Caco-2 (cell line): ENCODE results near the gene FOLR3. TPM values are rescaled to one million over a fixed set of nuclear protein-coding genes. Genes with fewer than 3 reads are reported as not detected.
A peak's percentile ranks its signal among the peaks of the same experiment; 100 is the strongest.
"Not testable (repeated sequence)": the region's sequence is repeated elsewhere in the genome, so short reads cannot be mapped to it uniquely, and the experiment has no call there.

Experiments
- Bru-seq: library from RNA; stranded (reverse); fragments of 400-500 nt; gene quantifications from one replicate; lab custom pipeline; 2021; lab: Mats Ljungman, UMichigan
- BruChase-seq, 2 experiments: library from RNA; stranded (reverse); fragments of 400-500 nt; gene quantifications; one replicate each; lab custom pipeline; 2021; lab: Mats Ljungman, UMichigan
- BruUV-seq: library from RNA; stranded (reverse); fragments of 400-500 nt; replicated peaks from 2 replicates; lab custom pipeline; 2021; lab: Mats Ljungman, UMichigan
- CTCF ChIA-PET: fragments of 300-600 bp; sonication (Branson Sonifier 250); formaldehyde crosslinking; loops from one replicate; lab custom pipeline; 2022; ENCODE audit warnings: antibody characterized with exemption; lab: Charles Lee
- POLR2A ChIA-PET: fragments of 300-600 bp; sonication (Branson Sonifier 250); formaldehyde crosslinking; loops from one replicate; lab custom pipeline; 2022; ENCODE audit warnings: antibody characterized with exemption; lab: Charles Lee
- DNase-seq, 2 experiments: peaks; one replicate each; pipeline versions ENCODE4 v3.0.0 to v3.0.0-alpha.2; 2020 to 2022
- H3K27me3 ChIP-seq: replicated peaks from 2 replicates; pipeline ENCODE4 v1.6.0; 2011; ENCODE audit warnings: low read length; ENCODE audit not compliant: control insufficient read depth, insufficient read depth
- H3K36me3 ChIP-seq: 2 replicates; pipeline ENCODE4 v1.5.1; 2011; ENCODE audit warnings: low read length; ENCODE audit not compliant: control insufficient read depth, insufficient read depth
- H3K4me1 ChIP-seq: fragments of 250-450 bp; sonication (Bioruptor Pico); 2 replicates; pipeline ENCODE4 v1.5.1; 2020; ENCODE audit warnings: mild to moderate bottlenecking
- H3K4me3 ChIP-seq: 2 replicates; pipeline ENCODE4 v1.5.1; 2011; ENCODE audit warnings: low read depth, mild to moderate bottlenecking, control low read depth, low read length
- H3K9me3 ChIP-seq: fragments of 250-450 bp; sonication (Bioruptor Pico); 2 replicates; pipeline ENCODE4 v1.5.1; 2020; ENCODE audit warnings: mild to moderate bottlenecking, moderate library complexity
- H3K27ac Mint-ChIP-seq: one replicate; pipeline ENCODE4 v1.8.0; 2022; ENCODE audit warnings: mixed read lengths; ENCODE audit not compliant: unreplicated experiment
- H3K27me3 Mint-ChIP-seq: one replicate; pipeline ENCODE4 v1.8.0; 2022; ENCODE audit warnings: mixed read lengths; ENCODE audit not compliant: insufficient read depth, unreplicated experiment
- H3K36me3 Mint-ChIP-seq: one replicate; pipeline ENCODE4 v1.8.0; 2022; ENCODE audit warnings: mild to moderate bottlenecking, mixed read lengths; ENCODE audit not compliant: insufficient read depth, unreplicated experiment
- H3K4me1 Mint-ChIP-seq: one replicate; pipeline ENCODE4 v1.8.0; 2022; ENCODE audit warnings: low read depth, mixed read lengths; ENCODE audit not compliant: unreplicated experiment
- H3K4me3 Mint-ChIP-seq: one replicate; pipeline ENCODE4 v1.8.0; 2022; ENCODE audit warnings: mild to moderate bottlenecking, moderate library complexity, mixed read lengths; ENCODE audit not compliant: unreplicated experiment
- H3K9me3 Mint-ChIP-seq: one replicate; pipeline ENCODE4 v1.8.0; 2022; ENCODE audit warnings: mixed read lengths; ENCODE audit not compliant: unreplicated experiment
- intact Hi-C: fragments of 100-400 bp; cut with micrococcal nuclease; formaldehyde crosslinking; loops from one replicate; pipeline ENCODE4 v1.10.0; 2022; ENCODE audit not compliant: unreplicated experiment
- long read RNA-seq: library from polyadenylated mRNA; stranded (forward); transcript quantifications from one replicate; pipeline ENCODE4 v2.0.0, GENCODE V29; 2022
- total RNA-seq: library from RNA; stranded (reverse); gene quantifications from 2 replicates; pipeline ENCODE4 v1.2.3, GENCODE V29; 2022
- TF ChIP-seq, protein P1 (sequence below), 2 experiments: fragments of 200-600 bp in 1 of 2; IDR thresholded peaks; 1 replicate in 1 of 2; 2 replicates in 1 of 2; pipeline versions ENCODE4 v1.5.1 to v1.8.0; 2011 to 2022; ENCODE audit warnings: antibody characterized with exemption in 1 of 2, control low read depth in 1 of 2, inconsistent platforms in 1 of 2, low read depth in 1 of 2, low read length in 1 of 2, mild to moderate bottlenecking in 1 of 2, moderate library complexity in 1 of 2; ENCODE audit not compliant: insufficient read depth in 1 of 2, severe bottlenecking in 1 of 2, unreplicated experiment in 1 of 2

The FOLR3 gene
- total RNA-seq (not detected in 2 replicates), Bru-seq, nascent RNA (not detected), BruChase-seq, experiment 1, labeled RNA remaining after a 2-hour chase (percentile 13 among the genes with signal in this experiment), BruChase-seq, experiment 2, labeled RNA remaining after a 6-hour chase (percentile 19 among the genes with signal in this experiment)
- long read RNA-seq, result 0 reads

DNA sequence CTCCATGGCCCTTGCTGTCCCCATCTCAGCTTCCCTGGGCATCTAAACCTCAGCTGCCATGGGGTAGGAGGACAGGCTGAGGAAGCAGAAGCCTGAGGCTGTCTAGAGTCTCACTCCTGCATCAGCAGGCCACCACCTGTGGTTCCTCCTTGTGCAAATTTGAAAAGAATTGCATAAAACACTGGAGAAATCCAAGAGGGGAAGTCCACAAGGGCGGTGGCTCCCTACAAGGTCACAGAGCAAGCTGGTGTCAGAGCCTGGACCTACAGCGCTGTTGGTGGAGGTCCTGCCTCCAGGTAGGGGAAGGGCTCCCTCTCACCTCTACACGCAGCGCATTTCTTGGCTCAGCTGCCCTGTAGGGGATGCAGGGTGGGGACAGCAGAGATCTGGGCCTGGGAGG lies at the start of gene FOLR3:
Gene FOLR3, plus strand, starts transcription at position 253 of the 400 bp plus-strand sequence. CDS start 228 bp downstream, outside the sequence.
- H3K27me3 ChIP-seq, H3K27ac Mint-ChIP-seq, H3K4me3 Mint-ChIP-seq, H3K9me3 ChIP-seq, H3K36me3 ChIP-seq, H3K4me3 ChIP-seq, H3K36me3 Mint-ChIP-seq, BruUV-seq, H3K27me3 Mint-ChIP-seq, H3K4me1 Mint-ChIP-seq, intact Hi-C loops, H3K9me3 Mint-ChIP-seq, POLR2A ChIA-PET, DNase-seq, H3K4me1 ChIP-seq: not testable (repeated sequence)
- CTCF ChIA-PET, result interaction anchor here (1.4 to 1.6 kb wide), 2 partner anchors 47 to 296 kb away, joined by 4 read pairs; no protein-coding TSS in a partner anchor

DNA sequence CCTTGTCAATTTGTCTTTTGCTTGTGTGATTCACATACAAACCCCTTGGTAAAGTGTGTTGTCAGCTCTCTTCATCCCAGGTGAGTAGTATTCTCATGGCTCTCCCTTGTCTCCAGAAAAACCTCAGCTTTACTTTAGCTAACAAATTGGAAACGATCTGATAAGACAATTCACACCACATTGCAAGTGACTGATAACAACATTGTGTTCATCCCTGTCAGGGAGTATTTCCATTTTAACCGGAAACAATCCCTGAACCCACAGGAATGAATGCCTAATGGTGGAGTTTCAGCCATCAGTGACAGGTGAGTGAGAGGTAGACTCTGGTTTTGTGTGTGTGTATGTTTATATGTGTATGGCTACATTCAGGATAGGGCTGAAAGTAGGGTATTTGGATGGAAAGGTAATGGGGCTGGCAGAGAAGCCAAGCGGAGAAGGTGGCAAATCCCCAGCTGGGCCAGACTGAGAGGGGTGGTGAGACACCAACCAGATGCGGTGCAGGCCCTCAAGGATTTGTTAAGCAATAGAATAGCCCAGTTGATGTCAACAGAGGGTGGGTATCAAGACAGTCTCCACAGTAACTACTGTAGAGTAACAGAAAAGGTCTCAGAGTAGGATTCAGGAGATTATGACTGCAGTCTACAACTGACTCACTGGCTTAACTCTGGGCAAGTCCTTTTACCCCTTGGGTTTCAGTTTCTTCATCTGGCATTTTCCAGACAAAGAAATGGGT lies 47.3 kb upstream of the FOLR3 start:
- Histone ChIP-seq H3K9me3 (no peaks in the 10 kb centered on the region), H3K27me3 (no peaks in the 10 kb centered on the region), H3K36me3 (no peaks in the 10 kb centered on the region; the same call in 1 of the 2 replicates), H3K4me1 (peaks cover 6% of the 10 kb centered on the region), H3K4me3 (no peak overlapping the region)
- no peaks in the 10 kb centered on the region for H3K36me3 Mint-ChIP-seq
- no TSS peak for BruUV-seq
- H3K27me3 Mint-ChIP-seq, result no peaks in the 10 kb centered on the region
- no peak for DNase-seq
- intact Hi-C loops, result no loop called here
- H3K9me3 Mint-ChIP-seq, result no peaks in the 10 kb centered on the region
- ChIA-PET POLR2A (no interaction called here), CTCF (interaction anchor here (0.5 to 4.7 kb wide), 2 partner anchors 63 to 396 kb away, joined by 5 to 43 read pairs; no protein-coding TSS in a partner anchor)
- peaks cover 14% of the 10 kb centered on the region for H3K4me1 Mint-ChIP-seq
- no peak overlapping the region for H3K27ac Mint-ChIP-seq
- no peak overlapping the region for H3K4me3 Mint-ChIP-seq
- TF ChIP-seq, protein P1, sequence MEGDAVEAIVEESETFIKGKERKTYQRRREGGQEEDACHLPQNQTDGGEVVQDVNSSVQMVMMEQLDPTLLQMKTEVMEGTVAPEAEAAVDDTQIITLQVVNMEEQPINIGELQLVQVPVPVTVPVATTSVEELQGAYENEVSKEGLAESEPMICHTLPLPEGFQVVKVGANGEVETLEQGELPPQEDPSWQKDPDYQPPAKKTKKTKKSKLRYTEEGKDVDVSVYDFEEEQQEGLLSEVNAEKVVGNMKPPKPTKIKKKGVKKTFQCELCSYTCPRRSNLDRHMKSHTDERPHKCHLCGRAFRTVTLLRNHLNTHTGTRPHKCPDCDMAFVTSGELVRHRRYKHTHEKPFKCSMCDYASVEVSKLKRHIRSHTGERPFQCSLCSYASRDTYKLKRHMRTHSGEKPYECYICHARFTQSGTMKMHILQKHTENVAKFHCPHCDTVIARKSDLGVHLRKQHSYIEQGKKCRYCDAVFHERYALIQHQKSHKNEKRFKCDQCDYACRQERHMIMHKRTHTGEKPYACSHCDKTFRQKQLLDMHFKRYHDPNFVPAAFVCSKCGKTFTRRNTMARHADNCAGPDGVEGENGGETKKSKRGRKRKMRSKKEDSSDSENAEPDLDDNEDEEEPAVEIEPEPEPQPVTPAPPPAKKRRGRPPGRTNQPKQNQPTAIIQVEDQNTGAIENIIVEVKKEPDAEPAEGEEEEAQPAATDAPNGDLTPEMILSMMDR (IDR thresholded peaks at IDR 0.05; ENCODE audit: insufficient read depth in 1 of 2, low read depth in 1 of 2, low read length in 1 of 2, severe bottlenecking in 1 of 2, unreplicated experiment in 1 of 2), result no peak

DNA sequence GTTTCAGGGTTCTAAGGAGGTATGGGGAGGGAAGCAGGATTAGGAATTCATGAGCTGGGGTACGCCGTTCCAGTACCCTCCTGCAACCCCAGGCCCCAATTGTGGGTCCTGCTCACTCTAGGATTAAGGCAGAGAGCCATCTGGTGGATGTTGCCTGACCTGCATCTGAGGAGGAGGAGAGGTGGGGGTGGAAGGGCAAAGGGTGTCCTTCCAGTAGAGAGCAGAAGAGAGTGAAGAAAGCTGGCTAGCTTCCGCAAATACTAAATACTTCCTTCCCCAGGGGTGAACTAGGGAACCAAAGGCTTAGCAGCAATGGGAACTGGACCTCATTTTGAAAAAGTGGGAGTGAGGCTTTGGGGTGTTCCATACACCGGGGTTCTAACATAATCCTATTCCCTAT lies 44.2 kb upstream of the FOLR3 start:
- peak; percentile 88 to 91 for DNase-seq
- H3K4me3 Mint-ChIP-seq, result no peak overlapping the region

More for the DNA sequence above, 44.2 kb upstream of the FOLR3 start:
- peaks cover 1% of the 10 kb centered on the region; the same call in 1 of the 2 replicates for H3K36me3 ChIP-seq
- no peak overlapping the region for H3K4me3 ChIP-seq
- peaks cover 6% of the 10 kb centered on the region for H3K4me1 ChIP-seq
- Mint-ChIP-seq H3K9me3 (no peaks in the 10 kb centered on the region), H3K4me1 (peaks cover 14% of the 10 kb centered on the region), H3K27ac (no peak overlapping the region), H3K36me3 (peaks cover 9% of the 10 kb centered on the region), H3K27me3 (no peaks in the 10 kb centered on the region)
- H3K27me3 ChIP-seq, result no peaks in the 10 kb centered on the region
- H3K9me3 ChIP-seq, result no peaks in the 10 kb centered on the region
- POLR2A ChIA-PET, result interaction anchor here (1.0 to 1.9 kb wide), 2 partner anchors 21 to 66 kb away, joined by 7 to 13 read pairs; partner anchors contain the start of gene ANAPC15
- intact Hi-C loops, result loop anchor here (1.0 to 5.0 kb wide), 4 partner anchors 11 to 321 kb away; partner anchors contain the start of genes LRRC51 and NUMA1
- CTCF ChIA-PET, result interaction anchor here (0.6 to 7.4 kb wide), 32 partner anchors 9 to 343 kb away, joined by 3 to 158 read pairs (median 4); partner anchors contain the start of genes ANAPC15, CLPB and RNF121
- TF ChIP-seq, protein P1 (IDR thresholded peaks at IDR 0.05; ENCODE audit: insufficient read depth in 1 of 2, low read depth in 1 of 2, low read length in 1 of 2, severe bottlenecking in 1 of 2, unreplicated experiment in 1 of 2), result peak; percentile 97 to 99
- no TSS peak for BruUV-seq
